ENCODE results near the gene KRT33B. TPM values are rescaled to one million over a fixed set of nuclear protein-coding genes. Genes with fewer than 3 reads are reported as not detected.

The KRT33B gene
- polyA plus RNA-seq, 1 donor from 2014 or later: not detected

- H3K27me3 ChIP-seq (ENCODE audit: insufficient read depth, low read depth, low read length): no peaks in the 10 kb centered on the region
- H3K9ac ChIP-seq (ENCODE audit: low read length): no peak overlapping the region
- H3K79me2 ChIP-seq (replicated peaks; ENCODE audit: insufficient read depth, low read length): no peaks in the 10 kb centered on the region
- H3K27ac ChIP-seq (ENCODE audit: low read length): no peak overlapping the region
- TF ChIP-seq SMC3 (conservative IDR thresholded peaks at IDR 0.05; ENCODE audit: poor library complexity) (no peak), POLR2AphosphoS5 (IDR thresholded peaks at IDR 0.05) (no peak), MXI1 (conservative IDR thresholded peaks at IDR 0.05; ENCODE audit: poor library complexity, severe bottlenecking) (no peak), TAF1 (IDR thresholded peaks at IDR 0.05; ENCODE audit: low read depth) (no peak), EP300 (conservative IDR thresholded peaks at IDR 0.05; ENCODE audit: poor library complexity, severe bottlenecking) (no peak), EZH2 (IDR thresholded peaks at IDR 0.05; ENCODE audit: borderline replicate concordance, insufficient read depth, low read length, poor library complexity, severe bottlenecking) (no peak), RAD21 (conservative IDR thresholded peaks at IDR 0.05) (no peak), CTCF (IDR thresholded peaks at IDR 0.05; ENCODE audit: poor library complexity, severe bottlenecking) (no peak)
- TF ChIP-seq, protein P1, sequence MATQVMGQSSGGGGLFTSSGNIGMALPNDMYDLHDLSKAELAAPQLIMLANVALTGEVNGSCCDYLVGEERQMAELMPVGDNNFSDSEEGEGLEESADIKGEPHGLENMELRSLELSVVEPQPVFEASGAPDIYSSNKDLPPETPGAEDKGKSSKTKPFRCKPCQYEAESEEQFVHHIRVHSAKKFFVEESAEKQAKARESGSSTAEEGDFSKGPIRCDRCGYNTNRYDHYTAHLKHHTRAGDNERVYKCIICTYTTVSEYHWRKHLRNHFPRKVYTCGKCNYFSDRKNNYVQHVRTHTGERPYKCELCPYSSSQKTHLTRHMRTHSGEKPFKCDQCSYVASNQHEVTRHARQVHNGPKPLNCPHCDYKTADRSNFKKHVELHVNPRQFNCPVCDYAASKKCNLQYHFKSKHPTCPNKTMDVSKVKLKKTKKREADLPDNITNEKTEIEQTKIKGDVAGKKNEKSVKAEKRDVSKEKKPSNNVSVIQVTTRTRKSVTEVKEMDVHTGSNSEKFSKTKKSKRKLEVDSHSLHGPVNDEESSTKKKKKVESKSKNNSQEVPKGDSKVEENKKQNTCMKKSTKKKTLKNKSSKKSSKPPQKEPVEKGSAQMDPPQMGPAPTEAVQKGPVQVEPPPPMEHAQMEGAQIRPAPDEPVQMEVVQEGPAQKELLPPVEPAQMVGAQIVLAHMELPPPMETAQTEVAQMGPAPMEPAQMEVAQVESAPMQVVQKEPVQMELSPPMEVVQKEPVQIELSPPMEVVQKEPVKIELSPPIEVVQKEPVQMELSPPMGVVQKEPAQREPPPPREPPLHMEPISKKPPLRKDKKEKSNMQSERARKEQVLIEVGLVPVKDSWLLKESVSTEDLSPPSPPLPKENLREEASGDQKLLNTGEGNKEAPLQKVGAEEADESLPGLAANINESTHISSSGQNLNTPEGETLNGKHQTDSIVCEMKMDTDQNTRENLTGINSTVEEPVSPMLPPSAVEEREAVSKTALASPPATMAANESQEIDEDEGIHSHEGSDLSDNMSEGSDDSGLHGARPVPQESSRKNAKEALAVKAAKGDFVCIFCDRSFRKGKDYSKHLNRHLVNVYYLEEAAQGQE (IDR thresholded peaks at IDR 0.05; ENCODE audit: borderline replicate concordance): no peak
- no peaks in the 10 kb centered on the region for H3K36me3 ChIP-seq (ENCODE audit: insufficient read depth, low read length)
- H3F3A ChIP-seq (ENCODE audit: insufficient read depth, low read length, poor library complexity, severe bottlenecking): no peaks in the 10 kb centered on the region
- H3K4me2 ChIP-seq (ENCODE audit: low read length): no peak overlapping the region
- no peaks in the 10 kb centered on the region for H3K9me3 ChIP-seq (ENCODE audit: low read length)
- H3K9me2 ChIP-seq (ENCODE audit: insufficient read depth, low read length): no peaks in the 10 kb centered on the region
- H3K4me3 ChIP-seq (ENCODE audit: low read length): no peak overlapping the region
- H2AFZ ChIP-seq (ENCODE audit: low read depth, low read length): no peak overlapping the region
- no peaks in the 10 kb centered on the region for H4K20me1 ChIP-seq (ENCODE audit: insufficient read depth)
These were observed 44.5 kb downstream of the KRT33B start for GRCh38 chr17:41325126-41325525.

GRCh38 chr17:41324180-41325075, 45.2 kb downstream of the KRT33B start:
- H3F3A ChIP-seq (ENCODE audit: insufficient read depth, low read length, poor library complexity, severe bottlenecking): no peaks in the 10 kb centered on the region
- no peaks in the 10 kb centered on the region for H3K79me2 ChIP-seq (replicated peaks; ENCODE audit: insufficient read depth, low read length)
- H4K20me1 ChIP-seq (ENCODE audit: insufficient read depth): no peaks in the 10 kb centered on the region
- TF ChIP-seq EZH2 (IDR thresholded peaks at IDR 0.05; ENCODE audit: borderline replicate concordance, insufficient read depth, low read length, poor library complexity, severe bottlenecking) (no peak), POLR2AphosphoS5 (IDR thresholded peaks at IDR 0.05) (no peak), SMC3 (conservative IDR thresholded peaks at IDR 0.05; ENCODE audit: poor library complexity) (no peak)
- H3K4me3 ChIP-seq (ENCODE audit: low read length): no peak overlapping the region
- H3K36me3 ChIP-seq (ENCODE audit: insufficient read depth, low read length): no peaks in the 10 kb centered on the region
- no peak overlapping the region for H3K27ac ChIP-seq (ENCODE audit: low read length)
- H2AFZ ChIP-seq (ENCODE audit: low read depth, low read length): no peak overlapping the region
- no peaks in the 10 kb centered on the region for H3K9me3 ChIP-seq (ENCODE audit: low read length)
- no peak overlapping the region for H3K9ac ChIP-seq (ENCODE audit: low read length)
- no peaks in the 10 kb centered on the region for H3K9me2 ChIP-seq (ENCODE audit: insufficient read depth, low read length)
- no peaks in the 10 kb centered on the region for H3K27me3 ChIP-seq (ENCODE audit: insufficient read depth, low read depth, low read length)
- no peak overlapping the region for H3K4me2 ChIP-seq (ENCODE audit: low read length)
